GM12878 (cell line): Measurements from ENCODE around the gene CXCL12.

Experiments
- CREM ChIP-seq: IDR thresholded peaks from 2 replicates; pipeline ENCODE4 v1.6.1; 2014; ENCODE audit warnings: antibody characterized with exemption, low read depth
- CTCF ChIP-seq, 3 experiments: IDR thresholded peaks in 2 of 3; conservative IDR thresholded peaks in 1 of 3; 2 replicates each; pipeline ENCODE4 v1.5.1; 2011; ENCODE audit warnings: low read depth in 3 of 3, low read length in 3 of 3, mild to moderate bottlenecking in 3 of 3, control low read depth in 2 of 3, moderate library complexity in 2 of 3, inconsistent platforms in 1 of 3, mixed read lengths in 1 of 3; ENCODE audit not compliant: control insufficient read depth in 2 of 3, insufficient read depth in 1 of 3; ENCODE audit errors: extremely low read depth in 1 of 3
- EP300 ChIP-seq, 2 experiments: fragments of 150-350 bp in 1 of 2; IDR thresholded peaks; 2 replicates each; pipeline ENCODE4 v1.6.1; 2011 to 2012; ENCODE audit warnings: low read depth in 2 of 2, low read length in 2 of 2, borderline replicate concordance in 1 of 2, improper control_type of control experiment in 1 of 2, inconsistent platforms in 1 of 2; ENCODE audit not compliant: control insufficient read depth in 1 of 2
- ESRRA ChIP-seq: IDR thresholded peaks from 2 replicates; pipeline ENCODE4 v1.6.1; 2012; ENCODE audit warnings: mild to moderate bottlenecking, low read length, improper control_type of control experiment
- EZH2 ChIP-seq: IDR thresholded peaks from 2 replicates; pipeline ENCODE4 v1.6.1; 2012; ENCODE audit warnings: low read depth, mild to moderate bottlenecking, control low read depth, inconsistent platforms, low read length, borderline replicate concordance; ENCODE audit not compliant: control insufficient read depth
- SKIL ChIP-seq: fragments of 450-650 bp; IDR thresholded peaks from 2 replicates; pipeline ENCODE4 v1.6.1; 2017; ENCODE audit warnings: mild to moderate bottlenecking, low read depth, inconsistent platforms; ENCODE audit not compliant: poor library complexity, severe bottlenecking
- ZBED1 ChIP-seq: IDR thresholded peaks from 2 replicates; pipeline ENCODE4 v1.6.1; 2016; ENCODE audit warnings: borderline replicate concordance

DNA sequence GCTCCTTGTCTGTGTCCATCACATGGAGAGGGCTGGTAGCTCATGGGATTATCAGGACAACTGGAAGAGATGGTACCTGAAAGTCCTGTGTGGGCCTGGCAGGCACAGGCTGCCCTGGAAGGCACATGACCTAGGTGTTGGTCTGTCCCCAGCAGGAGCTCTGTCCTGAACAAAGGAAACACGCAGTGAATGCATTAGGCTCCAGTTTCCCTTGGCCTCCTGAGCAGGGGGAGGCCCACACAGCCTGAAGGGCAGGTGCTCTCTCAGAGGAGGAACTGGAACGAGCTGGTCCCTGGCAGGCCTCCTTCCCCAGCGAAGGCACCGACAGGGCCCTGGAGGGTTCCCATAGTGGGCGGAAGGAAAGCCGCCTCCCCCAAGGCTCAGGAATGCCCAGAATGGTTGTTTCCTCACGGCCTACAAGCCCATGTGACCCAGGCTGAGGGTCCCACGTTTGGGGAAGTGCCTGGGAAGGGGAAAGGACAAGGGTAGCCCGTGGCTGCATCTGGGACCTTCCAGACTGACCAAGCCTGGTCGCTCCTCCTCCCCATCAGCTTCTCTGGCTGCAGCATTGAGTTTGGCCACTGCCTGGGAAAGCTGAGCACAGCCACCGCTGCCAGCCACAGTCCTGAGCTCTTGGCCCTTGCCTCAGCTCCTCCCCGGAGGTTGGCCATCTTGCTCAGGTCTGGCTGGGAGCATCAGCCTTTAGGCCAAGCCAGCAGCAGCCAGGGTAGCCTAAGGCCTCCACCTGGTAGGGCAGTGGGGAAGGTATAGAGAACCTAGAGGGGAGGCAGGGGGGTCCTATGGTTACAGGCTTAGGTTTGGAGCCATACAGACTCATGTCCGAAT, 21.8 kb downstream of the CXCL12 start:
- TF ChIP-seq ESRRA (no peak), CREM (no peak), EZH2 (no peak), SKIL (no peak), EP300 (IDR thresholded peaks at IDR 0.05; ENCODE audit: borderline replicate concordance in 1 of 2, control insufficient read depth in 1 of 2, low read depth in 2 of 2, low read length in 2 of 2) (no peak), CTCF (IDR thresholded peaks at IDR 0.05 in 2 of 3, conservative IDR thresholded peaks at IDR 0.05 in 1 of 3; ENCODE audit: control insufficient read depth in 2 of 3, extremely low read depth in 1 of 3, insufficient read depth in 1 of 3, low read depth in 3 of 3, low read length in 3 of 3) (no peak), ZBED1 (no peak)
